GDM1 (cell line): ENCODE results near the gene COL6A3.

Experiments used
- DNase-seq: peaks from one replicate; lab custom pipeline; 2025; lab: John Stamatoyannopoulos, UW

The COL6A3 gene

DNA sequence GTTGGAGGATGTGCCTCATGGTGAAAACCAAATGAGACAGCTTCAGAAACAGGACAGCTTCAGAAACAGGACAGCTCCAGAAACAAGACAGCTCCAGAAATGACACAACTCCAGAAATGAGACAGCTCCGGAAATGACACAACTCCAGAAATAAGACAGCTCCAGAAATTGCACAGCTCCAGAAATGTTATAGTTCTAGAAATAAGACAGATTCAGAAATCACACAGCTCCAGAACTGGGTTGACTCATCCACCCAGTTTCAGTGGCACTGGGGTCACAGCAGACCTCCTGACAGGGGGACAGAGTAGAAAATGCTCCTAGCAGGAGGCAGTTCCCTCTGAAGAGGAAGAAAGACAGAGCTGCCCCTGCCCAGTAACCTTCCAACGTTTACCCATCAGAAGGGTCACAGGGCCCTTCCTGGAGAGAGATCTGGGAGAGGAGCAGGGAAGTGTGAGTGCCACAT, 26.9 kb upstream of the COL6A3 start:
- DNase-seq: no peak

DNA sequence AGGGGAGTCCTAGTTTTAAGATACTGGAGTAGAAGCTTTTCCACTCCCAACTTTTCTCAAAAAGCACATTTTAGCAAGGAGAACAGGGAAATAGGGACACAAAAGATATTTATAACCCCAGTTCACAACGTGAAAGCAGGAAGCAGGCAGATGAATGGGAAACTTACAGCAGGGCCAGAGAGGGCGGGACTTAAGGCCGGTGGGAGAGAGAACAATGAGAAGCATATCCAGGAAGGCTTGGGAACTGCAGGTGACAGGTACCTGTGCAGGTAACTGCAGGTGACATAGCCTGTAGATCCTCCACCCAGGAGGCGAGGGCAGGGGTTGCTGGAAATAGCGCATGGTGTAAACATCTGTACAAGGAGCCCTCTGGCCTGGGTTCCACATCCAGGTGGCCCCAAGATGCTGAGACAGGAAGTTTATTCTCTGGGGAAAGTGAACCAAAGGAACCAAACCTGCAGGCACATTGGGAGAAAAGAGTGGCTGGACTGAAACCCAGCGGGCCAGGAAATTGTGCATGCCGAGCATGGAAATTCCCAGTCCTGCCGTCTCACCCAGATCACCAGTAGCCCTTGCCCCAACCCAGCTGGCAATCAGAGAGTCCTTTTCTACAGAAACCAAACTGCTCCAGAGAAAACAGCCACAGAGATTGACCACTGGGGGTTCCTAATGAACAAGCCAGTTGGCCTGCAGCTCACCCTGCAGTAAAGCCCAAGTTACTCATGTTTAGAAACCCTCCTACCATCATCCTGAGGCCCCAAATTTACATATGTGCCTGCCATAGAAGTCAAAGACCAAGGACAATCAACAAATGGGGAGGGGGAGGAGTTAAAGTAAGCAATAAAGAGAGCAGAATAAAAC, 24.3 kb upstream of the COL6A3 start:
- no peak for DNase-seq

DNA sequence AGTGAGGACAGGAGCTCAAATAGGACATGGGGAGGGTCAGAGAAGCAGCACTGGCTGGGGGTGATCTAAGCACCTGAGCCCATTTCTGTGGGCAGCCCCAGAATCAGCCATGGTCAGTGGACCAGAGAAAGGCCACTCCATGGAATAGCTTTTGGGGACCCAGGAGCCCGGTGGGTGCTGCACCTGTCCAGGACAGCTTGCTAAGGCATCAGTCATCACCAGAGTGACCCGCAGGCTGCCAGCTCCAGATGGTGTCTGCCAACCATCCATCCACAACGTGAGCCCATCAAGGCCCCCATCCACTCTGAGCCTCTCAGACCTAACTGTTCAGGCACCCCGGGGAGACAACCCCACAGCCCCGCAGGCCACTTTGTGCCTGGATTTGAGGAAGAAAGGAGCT, 23.6 kb upstream of the COL6A3 start:
- DNase-seq: no peak

DNA sequence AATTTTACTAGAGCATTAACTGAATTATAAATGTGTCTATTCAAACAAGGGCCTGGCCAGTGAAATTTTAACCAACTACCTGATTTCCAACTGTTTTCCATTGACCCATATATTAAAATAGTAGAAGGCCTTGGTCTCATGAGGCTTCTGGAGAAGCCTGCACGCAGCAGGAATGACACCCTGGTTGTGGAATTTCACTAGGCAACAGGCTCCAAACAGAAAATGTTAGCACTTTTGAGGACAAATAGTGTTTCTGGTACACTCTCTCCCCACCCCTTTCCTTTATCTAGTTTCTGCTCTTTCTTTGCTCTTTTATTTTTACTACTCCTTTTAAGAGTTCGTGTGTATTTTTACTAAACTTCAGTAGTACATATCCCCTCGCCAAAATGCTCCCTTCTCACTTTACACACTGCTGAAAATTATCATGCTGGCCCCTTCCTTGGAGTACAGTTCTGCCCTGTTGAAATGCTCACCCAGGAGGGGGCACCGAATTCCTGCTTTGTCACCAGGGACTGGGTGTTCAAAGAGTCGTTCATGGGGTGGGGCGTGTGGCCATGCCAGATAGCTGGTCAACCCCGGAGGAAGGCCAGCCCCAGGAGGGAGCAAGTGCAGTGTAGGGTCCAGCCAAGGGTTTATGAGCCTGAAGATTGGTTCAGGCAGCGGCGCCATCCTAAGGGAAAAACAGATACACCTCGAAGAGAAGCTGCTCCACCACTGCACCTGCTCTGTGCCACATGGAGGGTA, 22.1 kb upstream of the COL6A3 start:
- DNase-seq: no peak

DNA sequence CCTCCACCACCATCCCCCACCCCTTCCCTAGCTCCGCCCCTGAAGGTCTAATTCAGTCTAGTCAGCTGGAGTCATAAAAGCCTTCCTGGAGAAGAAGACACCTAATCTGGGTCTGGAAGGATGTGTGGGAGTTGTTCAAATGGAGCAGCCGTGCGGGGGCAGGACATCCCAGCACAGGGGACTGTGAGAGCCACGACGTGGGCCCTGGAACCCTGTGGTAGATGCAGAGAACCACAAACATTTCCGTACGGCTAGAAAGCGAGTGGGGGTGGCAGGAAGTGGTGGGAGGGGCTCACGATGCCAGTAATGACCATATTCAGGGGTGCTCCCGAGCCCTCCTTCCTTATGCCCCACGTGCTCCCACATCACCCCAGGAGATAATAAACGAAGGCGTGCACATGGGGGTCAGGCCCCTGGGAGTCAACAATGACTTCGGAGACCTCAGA, 20.9 kb upstream of the COL6A3 start:
- DNase-seq: peak; percentile 84

DNA sequence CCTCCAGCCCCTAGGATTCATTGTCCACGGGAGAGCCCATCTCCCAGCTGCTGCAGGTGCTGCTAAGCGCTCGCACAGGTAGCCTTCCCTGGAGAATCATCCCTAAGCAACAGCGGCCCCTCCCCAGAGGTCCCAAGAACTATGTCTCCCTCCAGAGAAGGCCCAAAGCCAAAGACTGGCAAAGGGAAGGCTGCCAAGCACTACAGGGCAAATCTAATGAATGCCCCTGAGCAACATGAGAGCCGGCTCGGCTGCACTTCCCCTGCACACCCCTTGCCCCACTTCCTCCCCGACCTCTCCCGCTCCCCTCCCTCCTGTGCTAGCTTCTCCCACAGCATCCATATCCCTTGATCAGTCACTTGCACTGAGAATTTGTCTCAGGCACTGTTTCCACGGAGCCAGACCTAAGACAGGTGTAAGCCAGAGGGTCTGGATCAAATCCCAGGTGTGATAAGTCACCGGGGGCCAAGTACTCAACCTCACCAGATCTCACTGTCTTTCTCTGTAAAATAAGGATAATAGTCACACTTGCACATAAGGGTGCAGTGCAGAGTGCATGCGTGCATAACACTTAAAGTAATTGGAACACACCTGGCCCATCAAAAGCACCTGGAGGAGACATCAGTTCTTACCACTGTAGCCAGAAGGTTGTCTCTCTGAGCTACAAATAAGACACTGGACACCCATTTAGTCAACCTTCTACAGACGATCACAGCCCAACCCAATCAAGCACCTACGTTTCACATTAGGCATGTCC, 20.1 kb upstream of the COL6A3 start:
- DNase-seq: peak; percentile 17

DNA sequence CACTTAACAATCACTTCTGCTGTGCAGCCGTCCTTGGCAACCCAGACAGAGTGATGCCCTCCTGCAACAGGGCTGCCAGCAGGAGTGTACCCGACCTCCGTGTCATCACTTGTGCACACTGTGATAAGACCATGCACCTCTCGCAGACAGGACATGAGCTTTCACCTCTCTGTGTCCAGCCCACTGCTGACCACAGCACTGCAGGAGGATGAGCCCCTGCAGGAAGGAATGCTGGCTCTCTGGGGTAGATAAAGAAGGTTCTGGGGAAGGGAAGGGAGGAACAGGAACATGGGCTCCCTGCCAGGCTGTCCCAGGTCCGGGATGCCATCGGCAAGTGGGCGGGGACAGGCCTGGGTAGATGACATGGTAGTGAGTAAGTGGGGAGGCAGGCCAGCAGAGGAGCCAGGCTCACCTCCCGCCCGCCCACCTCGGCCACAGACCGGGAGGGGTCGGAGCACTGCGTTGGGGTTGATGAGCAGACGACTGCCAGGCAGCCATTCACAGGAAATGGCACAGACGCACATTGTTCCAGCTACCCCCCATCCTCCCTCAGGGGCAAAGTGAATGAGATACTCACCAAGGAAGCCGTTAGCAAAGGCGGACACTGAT, 18.6 kb upstream of the COL6A3 start:
- no peak for DNase-seq

DNA sequence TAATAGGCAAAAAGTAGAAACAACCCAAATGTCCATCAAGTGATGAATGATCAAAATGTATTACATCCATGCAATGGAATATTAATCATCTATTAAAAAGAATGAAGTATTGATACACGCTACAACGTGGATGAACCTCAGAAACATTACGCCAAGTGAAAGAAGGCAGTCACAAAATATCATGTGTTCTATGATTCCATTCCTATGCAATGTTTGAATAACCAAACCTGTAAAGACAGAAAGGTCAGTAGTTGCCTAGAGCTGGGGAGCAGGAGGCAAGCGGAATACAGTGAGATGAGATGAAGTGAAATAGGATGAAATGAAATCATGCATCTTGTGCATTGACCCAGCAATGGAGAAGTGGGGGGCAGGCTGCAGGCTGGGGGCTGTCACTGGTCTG, 17.9 kb upstream of the COL6A3 start:
- DNase-seq: no peak

DNA sequence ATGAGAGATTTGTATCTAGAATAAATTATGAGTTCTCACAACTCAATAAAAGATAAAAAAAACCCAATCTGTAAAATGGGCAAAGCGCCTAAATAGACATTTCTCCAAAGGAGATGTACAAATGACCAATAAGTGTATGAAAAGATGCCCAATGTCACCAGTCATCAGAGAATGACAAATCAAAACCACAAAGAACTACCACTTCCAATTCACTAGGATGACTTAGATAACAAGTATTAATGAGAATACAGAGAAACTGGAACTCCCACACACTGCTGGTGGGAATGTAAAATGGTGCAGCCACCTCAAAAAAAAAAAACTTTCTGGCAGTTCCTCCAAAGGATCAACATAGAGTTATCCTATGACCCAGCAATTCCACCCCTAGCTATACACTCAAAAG, 17.4 kb upstream of the COL6A3 start:
- DNase-seq: no peak

DNA sequence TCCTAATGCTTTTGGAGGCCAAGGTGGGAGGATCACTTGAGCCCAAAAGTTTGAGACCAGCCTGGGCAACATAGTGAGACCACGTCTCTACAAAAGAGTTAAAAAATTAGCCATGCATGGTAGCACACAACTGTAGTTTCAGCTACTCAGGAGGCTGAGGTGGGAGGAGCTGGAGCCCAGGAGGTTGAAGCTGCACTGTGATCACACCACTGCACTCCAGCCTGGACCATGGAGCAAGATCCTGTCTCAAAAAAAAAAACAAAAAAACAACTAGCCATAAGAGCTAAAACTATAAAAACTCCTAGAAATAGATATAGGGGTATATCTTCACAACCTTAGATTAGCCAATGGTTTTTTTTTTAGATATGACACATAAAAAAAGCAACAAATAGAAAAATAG, 16.9 kb upstream of the COL6A3 start:
- DNase-seq: no peak

DNA sequence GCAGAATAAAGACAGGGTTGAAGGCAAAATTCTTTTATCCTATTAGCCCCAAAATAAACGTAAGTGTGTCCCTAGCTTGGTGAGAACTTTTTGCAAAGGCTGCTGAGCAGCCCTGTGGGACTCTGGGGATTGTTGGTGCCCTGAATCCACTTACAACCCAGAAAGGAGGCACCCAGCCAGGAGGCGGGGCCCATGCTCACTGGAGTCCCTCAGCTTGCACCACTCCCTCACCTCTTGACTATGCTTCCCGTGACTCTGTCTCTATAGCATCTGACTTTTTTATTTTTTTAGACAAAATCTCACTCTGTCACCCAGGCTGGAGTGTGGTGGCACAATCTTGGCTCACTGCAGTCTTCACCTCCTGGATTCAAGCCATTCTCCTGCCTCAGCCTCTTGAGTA, 15.8 kb upstream of the COL6A3 start:
- no peak for DNase-seq

DNA sequence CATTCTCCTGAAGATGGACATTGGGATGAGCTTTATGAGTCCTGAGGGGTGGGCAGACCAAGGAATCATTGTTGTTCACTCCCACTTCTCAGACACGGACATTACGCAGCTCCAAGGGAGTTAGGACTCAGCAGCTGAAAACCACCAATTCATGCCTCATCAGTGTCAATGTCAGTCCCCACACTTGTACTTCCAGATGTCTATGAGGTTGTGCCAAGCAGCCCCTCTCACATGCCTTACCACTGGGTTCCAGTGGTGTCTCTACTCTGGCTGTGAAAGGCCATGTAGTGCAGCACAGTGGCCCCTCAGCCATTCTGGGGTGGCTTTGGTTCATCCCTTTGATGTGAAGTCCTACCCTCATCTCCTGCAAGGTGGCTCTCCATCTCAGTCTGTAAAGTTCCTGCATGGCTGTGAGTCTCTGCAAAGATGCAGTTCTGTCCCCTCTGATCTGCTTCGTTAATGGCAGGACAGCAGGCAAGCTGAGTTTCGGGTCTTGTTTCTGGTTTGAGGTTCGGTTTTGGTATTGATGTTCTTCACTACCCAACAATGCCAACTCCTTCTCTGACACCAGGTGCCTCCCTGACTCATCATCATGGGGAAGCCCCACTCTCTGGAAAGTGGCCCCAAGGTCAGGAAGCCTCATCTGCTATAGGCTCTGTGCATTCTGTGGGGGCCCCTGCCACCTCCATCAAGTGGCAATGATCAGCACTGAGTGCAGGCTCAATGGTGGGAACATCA, 14.0 kb upstream of the COL6A3 start:
- DNase-seq: no peak

DNA sequence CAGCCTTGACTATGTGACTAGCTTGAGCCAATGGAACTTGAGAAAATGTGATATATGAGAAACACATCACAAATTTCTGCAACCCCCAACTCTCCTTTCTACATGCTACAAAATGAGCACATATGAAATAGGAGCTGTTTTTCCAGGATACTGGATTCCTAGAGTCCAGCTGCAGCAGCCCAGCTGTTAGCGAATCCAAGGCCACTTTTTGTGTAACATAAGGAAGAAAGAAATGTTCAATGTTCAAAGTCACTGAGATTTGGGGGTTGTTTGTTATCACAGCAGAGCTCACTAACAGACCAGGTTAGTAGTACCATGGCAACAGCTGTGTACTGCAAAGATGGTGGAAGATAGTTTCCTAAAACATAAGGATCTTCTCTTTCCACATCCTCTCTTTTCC, 12.6 kb upstream of the COL6A3 start:
- no peak for DNase-seq

DNA sequence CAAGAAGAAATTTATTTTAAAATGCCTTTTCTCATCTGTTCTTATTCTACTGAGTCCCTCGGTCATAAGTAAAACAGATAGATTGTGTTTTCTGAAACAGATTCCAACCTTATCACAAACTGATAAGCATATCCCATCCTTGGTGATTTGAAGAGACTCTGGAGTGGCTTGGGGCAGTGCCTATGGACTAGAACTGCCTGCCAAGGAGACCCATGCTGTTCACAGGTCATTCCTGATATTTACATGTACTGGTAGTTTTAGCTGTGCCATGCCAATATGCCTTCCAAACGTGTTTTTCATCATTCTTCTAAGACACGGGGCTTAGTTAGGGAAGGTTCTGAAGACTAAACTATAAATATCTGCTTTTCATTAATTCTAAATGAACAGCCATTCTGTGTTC, 11.4 kb upstream of the COL6A3 start:
- no peak for DNase-seq

DNA sequence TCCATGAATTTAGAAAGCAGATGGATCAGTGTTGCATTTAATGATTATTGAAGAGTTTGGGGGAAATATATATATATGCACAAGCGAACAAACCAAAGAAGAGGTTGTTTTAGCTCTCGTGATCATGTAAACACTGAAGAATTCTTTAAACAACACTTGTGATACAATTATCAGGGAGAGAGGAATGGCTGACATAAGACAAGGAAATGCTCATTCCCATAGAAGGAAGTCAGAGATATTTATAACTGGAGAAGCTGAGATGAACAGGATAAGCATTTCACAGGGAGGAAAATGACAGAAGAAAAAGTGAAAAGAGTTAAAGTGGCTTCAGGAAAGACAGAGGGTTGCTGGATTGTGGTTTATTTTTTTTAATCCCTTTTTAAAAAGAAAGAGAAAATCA, 10.6 kb upstream of the COL6A3 start:
- DNase-seq: no peak

DNA sequence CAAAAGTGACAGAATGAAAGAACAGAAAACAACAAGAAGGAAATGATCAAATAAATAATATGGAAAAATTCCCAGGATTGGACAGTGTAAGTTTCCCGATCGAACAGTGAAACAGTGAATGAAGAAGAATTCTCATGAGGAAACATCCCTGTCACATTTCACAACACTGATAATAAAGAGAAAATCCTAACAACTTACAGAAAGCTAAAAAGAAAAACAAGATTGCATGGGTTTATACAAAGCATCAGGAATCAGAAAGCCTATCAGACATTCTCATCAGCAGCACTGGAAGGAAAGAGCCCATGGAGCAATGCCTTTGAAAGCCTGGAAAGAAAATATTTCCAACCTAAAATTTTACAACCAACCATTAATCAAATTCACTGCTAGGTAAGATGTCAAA, 9.9 kb upstream of the COL6A3 start:
- no peak for DNase-seq

DNA sequence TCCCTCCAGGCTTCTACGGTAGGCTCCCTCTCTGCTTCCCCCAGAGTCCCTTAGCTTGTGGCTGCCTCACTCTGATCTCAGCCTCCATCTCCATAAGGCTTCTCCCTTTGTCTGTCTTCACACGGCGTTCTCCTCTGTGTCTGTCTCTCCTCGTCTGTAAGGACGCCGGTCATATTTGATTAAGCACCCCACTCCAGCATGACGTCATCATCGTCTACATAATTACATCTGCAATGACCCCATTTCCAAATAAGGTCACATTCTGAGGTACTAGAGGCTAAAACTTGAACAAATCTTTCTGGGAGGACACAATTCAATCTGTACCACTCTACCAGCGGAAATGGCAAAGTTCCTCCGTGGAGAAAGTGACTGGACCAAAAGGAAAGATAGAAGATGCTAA, 8.3 kb upstream of the COL6A3 start:
- no peak for DNase-seq

DNA sequence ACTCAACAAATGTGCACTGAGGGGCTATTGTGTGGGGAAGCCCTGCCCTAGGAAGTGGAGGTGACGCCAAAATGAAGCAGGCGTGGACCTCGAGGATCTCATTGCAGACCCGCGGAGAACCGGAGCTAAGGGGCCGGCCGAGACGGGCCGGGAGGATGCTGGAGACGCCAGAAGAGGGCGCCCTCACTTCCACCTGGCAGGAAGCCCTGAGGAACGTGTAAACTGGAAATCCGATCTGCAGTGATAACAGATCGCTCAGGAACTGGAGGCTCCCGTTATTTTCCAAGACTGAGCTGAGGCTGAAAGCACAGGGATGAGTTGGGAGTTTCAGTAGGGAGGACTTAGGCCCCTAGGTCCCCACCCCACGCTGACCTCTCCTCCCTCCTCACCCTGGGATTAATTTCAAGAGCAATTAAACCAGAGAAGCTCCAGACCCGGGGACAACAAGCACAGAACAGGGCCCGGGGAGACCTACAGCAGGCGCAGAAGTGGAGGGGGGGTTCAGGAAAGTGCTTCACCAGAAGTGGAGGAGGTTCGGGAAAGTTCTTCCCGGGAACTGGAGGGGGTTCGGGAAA, 7.7 kb upstream of the COL6A3 start:
- peak; percentile 38 for DNase-seq

DNA sequence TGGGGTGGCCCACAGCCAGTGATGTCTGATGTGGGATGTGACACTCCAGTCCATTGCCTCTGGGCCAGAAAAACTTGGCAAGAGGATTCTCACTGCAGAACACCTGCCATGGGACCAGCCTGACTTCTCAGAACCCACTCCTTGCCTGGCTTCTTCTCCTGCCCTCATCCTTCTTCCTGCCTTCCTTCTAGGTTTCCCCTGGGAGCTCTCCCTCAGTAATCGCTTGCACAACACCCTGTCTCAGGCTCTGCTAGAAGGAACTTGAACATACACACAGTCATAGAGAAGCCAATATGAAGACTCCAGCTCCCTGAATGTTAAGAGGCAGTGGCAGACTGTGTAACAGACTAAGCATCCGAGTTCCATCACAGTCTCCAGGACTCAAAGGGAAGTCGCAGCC, 4.3 kb upstream of the COL6A3 start:
- no peak for DNase-seq

DNA sequence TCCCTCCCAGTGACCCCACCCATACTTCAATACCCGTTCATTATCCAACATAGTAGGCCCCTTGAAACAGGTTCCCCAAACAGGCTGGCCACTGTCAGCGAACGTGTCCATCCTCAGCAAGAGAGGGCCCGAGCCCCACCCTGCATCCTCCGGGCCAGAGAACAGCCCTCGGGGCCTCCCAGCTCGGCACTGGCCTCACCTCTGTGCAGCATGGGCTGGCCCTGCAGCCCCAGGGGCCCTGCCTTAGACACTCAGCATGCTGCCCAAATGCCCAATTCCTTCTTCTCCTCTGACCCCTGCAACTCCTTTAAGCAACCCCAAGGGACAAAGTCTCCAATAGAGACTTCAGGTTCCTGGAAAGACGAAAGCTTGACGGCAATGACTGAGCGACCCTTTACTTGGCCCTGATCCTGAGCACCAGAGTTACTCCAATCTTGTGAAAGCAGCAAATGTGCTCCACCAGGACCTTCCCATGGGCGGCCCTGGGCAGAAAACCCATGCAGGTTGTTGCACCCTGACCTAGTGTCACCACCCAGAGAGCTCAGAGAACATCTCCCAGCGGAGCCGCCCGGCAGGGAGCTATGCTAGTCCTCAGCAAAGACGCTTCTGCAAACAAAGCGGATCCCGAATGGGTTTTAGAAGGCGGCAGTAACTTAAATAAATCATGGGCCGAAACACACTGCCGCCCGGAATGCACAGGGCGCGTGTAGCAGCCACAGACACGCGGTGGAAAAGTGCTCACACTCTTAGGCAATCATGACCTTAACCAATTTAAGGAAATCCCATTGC, 782 bp downstream of the COL6A3 start:
- no peak for DNase-seq
